Body of pancreas (tissue), 4 donors: ENCODE results near the gene MAB21L3. TPM values are rescaled to one million over a fixed set of nuclear protein-coding genes. Genes with fewer than 3 reads are reported as not detected.

ENCODE experiments used
- ATAC-seq: fragments of 150-250 bp; one replicate; pipeline ENCODE4 v1.9.1; 2016
- DNase-seq, 4 donors: peaks; one replicate each; pipeline ENCODE4 v3.0.0-alpha.2; 2019
- H3K27ac ChIP-seq, 4 donors: fragments of 200-600 bp; sonication (generic); 1 replicate in 3 of 4; 2 replicates in 1 of 4; pipeline versions ENCODE4 v1.5.1 to v1.6.1; 2016 to 2019; ENCODE audit warnings: mild to moderate bottlenecking in 1 of 4, mixed read lengths in 1 of 4, moderate library complexity in 1 of 4
- H3K27me3 ChIP-seq, 2 donors: fragments of 200-600 bp; sonication (generic); one replicate each; pipeline ENCODE4 v1.6.0; 2016; ENCODE audit warnings: mild to moderate bottlenecking in 1 of 2
- H3K36me3 ChIP-seq, 2 donors: fragments of 200-600 bp; sonication (generic); replicated peaks in 1 of 2; 2 replicates each; pipeline ENCODE4 v1.5.1; 2016; ENCODE audit warnings: low read depth in 2 of 2; ENCODE audit not compliant: insufficient read depth in 1 of 2
- H3K4me1 ChIP-seq: fragments of 200-600 bp; sonication (generic); one replicate; pipeline ENCODE4 v1.6.0; 2016
- H3K4me3 ChIP-seq, 2 donors: fragments of 200-600 bp; sonication (generic); 1 replicate in 1 of 2; 2 replicates in 1 of 2; pipeline ENCODE4 v1.5.1; 2016 to 2019
- H3K9me3 ChIP-seq, 3 donors: fragments of 200-600 bp; sonication (generic); 1 replicate in 2 of 3; 2 replicates in 1 of 3; pipeline ENCODE4 v1.5.1; 2016
- CTCF ChIP-seq, 7 experiments: fragments of 450-650 bp in 4 of 7; fragments of 200-600 bp in 3 of 7; sonication (generic) in 3 of 7; IDR thresholded peaks; one replicate each; pipeline ENCODE4 v1.5.1; 2016 to 2019; ENCODE audit warnings: antibody characterized with exemption in 7 of 7
- POLR2A ChIP-seq, 3 donors: fragments of 450-650 bp; IDR thresholded peaks; one replicate each; pipeline ENCODE4 v1.6.1; 2016; ENCODE audit warnings: antibody characterized with exemption in 3 of 3, mild to moderate bottlenecking in 2 of 3
- WGBS, 2 donors: methylation state at CpG; one replicate each; pipeline ENCODE4 v1.1.5; 2017; 5-methylcytosine and 5-hydroxymethylcytosine counted together
- intact Hi-C: fragments of 100-400 bp; cut with DNase I; formaldehyde crosslinking; loops from one replicate; pipeline ENCODE4 v1.15.1; 2023
- total RNA-seq, 2 donors: library from RNA; depleted of rRNA; stranded (reverse); fragments of >200 nt; gene quantifications; one replicate each; pipeline ENCODE4 v1.1.0, GENCODE V29; 2016

Gene MAB21L3
- total RNA-seq, 2 donors from 2014 or later: not detected

- H3K27me3 ChIP-seq: no peaks in the 10 kb centered on the region
- TF ChIP-seq POLR2A (IDR thresholded peaks at IDR 0.05) (no peak), CTCF (IDR thresholded peaks at IDR 0.05) (no peak)
- 90 to 92% methylated on average over 2 of the region's 2 CpGs for WGBS, 2 donors
- H3K4me3 ChIP-seq: no peak overlapping the region
- peaks cover 0 to 3% of the 10 kb centered on the region in 2 donors for H3K36me3 ChIP-seq
- H3K4me1 ChIP-seq: no peaks in the 10 kb centered on the region
- H3K27ac ChIP-seq: no peak overlapping the region
- intact Hi-C loops: no loop called here
- no peaks in the 10 kb centered on the region for H3K9me3 ChIP-seq
- DNase-seq: peak in 1 of 4 donors; percentile 14
- ATAC-seq: peak; percentile 35
Measured at GRCh38 chr1:116067566-116067890, 43.7 kb upstream of the MAB21L3 start.

- Histone ChIP-seq H3K9me3 (no peaks in the 10 kb centered on the region), H3K27ac (no peak overlapping the region), H3K4me1 (no peaks in the 10 kb centered on the region), H3K27me3 (no peaks in the 10 kb centered on the region), H3K36me3 (peaks cover 0 to 1% of the 10 kb centered on the region in 2 donors), H3K4me3 (no peak overlapping the region)
- 0% methylated on average over 1 of the region's 1 CpG for WGBS, 2 donors
- ATAC-seq (no peak), DNase-seq (no peak)
- no peak for TF ChIP-seq CTCF (IDR thresholded peaks at IDR 0.05)
- TF ChIP-seq POLR2A (IDR thresholded peaks at IDR 0.05): no peak
- intact Hi-C loops: no loop called here
Measured at GRCh38 chr1:116075575-116075974, 35.6 kb upstream of the MAB21L3 start.

- 58 to 68% methylated on average over 4 of the region's 4 CpGs for WGBS, 2 donors
Measured at GRCh38 chr1:116075990-116076389, 35.2 kb upstream of the MAB21L3 start.

GRCh38 chr1:116076831-116077230, 34.4 kb upstream of the MAB21L3 start:
- 86 to 99% methylated on average over 3 of the region's 3 CpGs for WGBS, 2 donors
- Histone ChIP-seq H3K36me3 (no peaks in the 10 kb centered on the region), H3K27ac (no peak overlapping the region), H3K9me3 (no peaks in the 10 kb centered on the region), H3K27me3 (no peaks in the 10 kb centered on the region), H3K4me3 (no peak overlapping the region), H3K4me1 (no peaks in the 10 kb centered on the region)
- DNase-seq (no peak), ATAC-seq (no peak)
- intact Hi-C loops: no loop called here
- no peak for TF ChIP-seq CTCF (IDR thresholded peaks at IDR 0.05)
- no peak for TF ChIP-seq POLR2A (IDR thresholded peaks at IDR 0.05)

More at GRCh38 chr1:116075990-116076389, 35.2 kb upstream of the MAB21L3 start:
- no peaks in the 10 kb centered on the region for H3K36me3 ChIP-seq
- H3K27ac ChIP-seq: no peak overlapping the region
- no peaks in the 10 kb centered on the region for H3K4me1 ChIP-seq
- DNase-seq (no peak), ATAC-seq (peak; percentile 38)
- no peaks in the 10 kb centered on the region for H3K9me3 ChIP-seq
- no peaks in the 10 kb centered on the region for H3K27me3 ChIP-seq
- intact Hi-C loops: no loop called here
- H3K4me3 ChIP-seq: no peak overlapping the region
- TF ChIP-seq CTCF (IDR thresholded peaks at IDR 0.05) (peak in 1 of 7 experiments; percentile 10), POLR2A (IDR thresholded peaks at IDR 0.05) (no peak)

- intact Hi-C loops: no loop called here
- H3K27ac ChIP-seq: no peak overlapping the region
- 61 to 69% methylated on average over 6 of the region's 6 CpGs for WGBS, 2 donors
- no peaks in the 10 kb centered on the region for H3K27me3 ChIP-seq
- no peaks in the 10 kb centered on the region for H3K9me3 ChIP-seq
- no peak overlapping the region for H3K4me3 ChIP-seq
- TF ChIP-seq CTCF (IDR thresholded peaks at IDR 0.05) (no peak), POLR2A (IDR thresholded peaks at IDR 0.05) (no peak)
- no peaks in the 10 kb centered on the region for H3K4me1 ChIP-seq
- ATAC-seq (no peak), DNase-seq (no peak)
- no peaks in the 10 kb centered on the region for H3K36me3 ChIP-seq
Measured at GRCh38 chr1:116078699-116079223, 32.4 kb upstream of the MAB21L3 start.
